ENCODE data around the gene CAMK1G.
A peak's percentile ranks its signal among the peaks of the same experiment; 100 is the strongest.

CAMK1G gene

DNA sequence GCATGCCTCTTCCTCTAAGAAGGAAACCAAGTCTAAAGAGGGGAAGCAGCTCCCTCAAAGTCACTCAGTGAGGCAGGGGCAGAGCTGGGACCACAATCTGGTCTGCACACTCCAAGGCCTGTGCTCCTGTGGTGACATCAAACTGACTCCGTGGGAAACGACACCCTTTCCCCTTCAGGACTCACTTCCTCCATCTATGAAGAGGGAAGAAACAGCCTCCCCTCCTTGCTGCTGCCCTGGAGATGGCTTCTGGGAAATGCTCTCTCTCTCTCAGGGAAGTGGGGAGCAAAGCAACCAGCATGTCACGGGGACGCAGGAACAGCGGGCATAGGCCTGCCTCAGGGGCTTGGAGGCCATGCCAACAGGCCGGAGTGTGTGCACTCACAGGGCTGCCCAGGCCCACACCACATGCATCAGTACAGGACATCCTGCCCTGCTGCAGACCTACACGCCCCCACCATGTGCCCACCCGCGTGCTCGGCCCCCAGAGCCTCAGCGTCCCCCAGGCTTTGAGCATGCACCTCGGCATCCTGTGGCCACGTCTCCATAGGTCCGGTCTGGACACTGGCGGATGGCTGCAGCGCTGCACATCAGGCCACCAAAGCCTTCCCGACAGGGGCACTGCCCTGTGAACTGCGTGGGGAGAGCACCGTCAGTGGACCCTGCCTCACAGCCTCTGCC, 43.0 kb downstream of the CAMK1G start:
- H3K4me3 ChIP-seq (replicated peaks; ENCODE audit: insufficient read depth, low read length) = no peak overlapping the region
- H3K27me3 ChIP-seq (ENCODE audit: insufficient read depth, poor library complexity, severe bottlenecking) = no peaks in the 10 kb centered on the region
- no peak for DNase-seq (ENCODE audit: low read depth in 1 of 2, low spot score in 1 of 2)
- no peak for TF ChIP-seq SPI1 (IDR thresholded peaks at IDR 0.05; ENCODE audit: borderline replicate concordance, low read depth)
- TF ChIP-seq, protein P1, sequence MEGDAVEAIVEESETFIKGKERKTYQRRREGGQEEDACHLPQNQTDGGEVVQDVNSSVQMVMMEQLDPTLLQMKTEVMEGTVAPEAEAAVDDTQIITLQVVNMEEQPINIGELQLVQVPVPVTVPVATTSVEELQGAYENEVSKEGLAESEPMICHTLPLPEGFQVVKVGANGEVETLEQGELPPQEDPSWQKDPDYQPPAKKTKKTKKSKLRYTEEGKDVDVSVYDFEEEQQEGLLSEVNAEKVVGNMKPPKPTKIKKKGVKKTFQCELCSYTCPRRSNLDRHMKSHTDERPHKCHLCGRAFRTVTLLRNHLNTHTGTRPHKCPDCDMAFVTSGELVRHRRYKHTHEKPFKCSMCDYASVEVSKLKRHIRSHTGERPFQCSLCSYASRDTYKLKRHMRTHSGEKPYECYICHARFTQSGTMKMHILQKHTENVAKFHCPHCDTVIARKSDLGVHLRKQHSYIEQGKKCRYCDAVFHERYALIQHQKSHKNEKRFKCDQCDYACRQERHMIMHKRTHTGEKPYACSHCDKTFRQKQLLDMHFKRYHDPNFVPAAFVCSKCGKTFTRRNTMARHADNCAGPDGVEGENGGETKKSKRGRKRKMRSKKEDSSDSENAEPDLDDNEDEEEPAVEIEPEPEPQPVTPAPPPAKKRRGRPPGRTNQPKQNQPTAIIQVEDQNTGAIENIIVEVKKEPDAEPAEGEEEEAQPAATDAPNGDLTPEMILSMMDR (IDR thresholded peaks at IDR 0.05; ENCODE audit: insufficient read depth, low read length) = no peak
- no peak for TF ChIP-seq POLR2AphosphoS5 (IDR thresholded peaks at IDR 0.05; ENCODE audit: low read depth)
- TF ChIP-seq, protein P2, sequence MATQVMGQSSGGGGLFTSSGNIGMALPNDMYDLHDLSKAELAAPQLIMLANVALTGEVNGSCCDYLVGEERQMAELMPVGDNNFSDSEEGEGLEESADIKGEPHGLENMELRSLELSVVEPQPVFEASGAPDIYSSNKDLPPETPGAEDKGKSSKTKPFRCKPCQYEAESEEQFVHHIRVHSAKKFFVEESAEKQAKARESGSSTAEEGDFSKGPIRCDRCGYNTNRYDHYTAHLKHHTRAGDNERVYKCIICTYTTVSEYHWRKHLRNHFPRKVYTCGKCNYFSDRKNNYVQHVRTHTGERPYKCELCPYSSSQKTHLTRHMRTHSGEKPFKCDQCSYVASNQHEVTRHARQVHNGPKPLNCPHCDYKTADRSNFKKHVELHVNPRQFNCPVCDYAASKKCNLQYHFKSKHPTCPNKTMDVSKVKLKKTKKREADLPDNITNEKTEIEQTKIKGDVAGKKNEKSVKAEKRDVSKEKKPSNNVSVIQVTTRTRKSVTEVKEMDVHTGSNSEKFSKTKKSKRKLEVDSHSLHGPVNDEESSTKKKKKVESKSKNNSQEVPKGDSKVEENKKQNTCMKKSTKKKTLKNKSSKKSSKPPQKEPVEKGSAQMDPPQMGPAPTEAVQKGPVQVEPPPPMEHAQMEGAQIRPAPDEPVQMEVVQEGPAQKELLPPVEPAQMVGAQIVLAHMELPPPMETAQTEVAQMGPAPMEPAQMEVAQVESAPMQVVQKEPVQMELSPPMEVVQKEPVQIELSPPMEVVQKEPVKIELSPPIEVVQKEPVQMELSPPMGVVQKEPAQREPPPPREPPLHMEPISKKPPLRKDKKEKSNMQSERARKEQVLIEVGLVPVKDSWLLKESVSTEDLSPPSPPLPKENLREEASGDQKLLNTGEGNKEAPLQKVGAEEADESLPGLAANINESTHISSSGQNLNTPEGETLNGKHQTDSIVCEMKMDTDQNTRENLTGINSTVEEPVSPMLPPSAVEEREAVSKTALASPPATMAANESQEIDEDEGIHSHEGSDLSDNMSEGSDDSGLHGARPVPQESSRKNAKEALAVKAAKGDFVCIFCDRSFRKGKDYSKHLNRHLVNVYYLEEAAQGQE (IDR thresholded peaks at IDR 0.05; ENCODE audit: insufficient replicate concordance, low read depth) = no peak
- TF ChIP-seq GABPA (IDR thresholded peaks at IDR 0.05; ENCODE audit: low read depth) = no peak
- no peak overlapping the region for H3K27ac ChIP-seq (replicated peaks)

DNA sequence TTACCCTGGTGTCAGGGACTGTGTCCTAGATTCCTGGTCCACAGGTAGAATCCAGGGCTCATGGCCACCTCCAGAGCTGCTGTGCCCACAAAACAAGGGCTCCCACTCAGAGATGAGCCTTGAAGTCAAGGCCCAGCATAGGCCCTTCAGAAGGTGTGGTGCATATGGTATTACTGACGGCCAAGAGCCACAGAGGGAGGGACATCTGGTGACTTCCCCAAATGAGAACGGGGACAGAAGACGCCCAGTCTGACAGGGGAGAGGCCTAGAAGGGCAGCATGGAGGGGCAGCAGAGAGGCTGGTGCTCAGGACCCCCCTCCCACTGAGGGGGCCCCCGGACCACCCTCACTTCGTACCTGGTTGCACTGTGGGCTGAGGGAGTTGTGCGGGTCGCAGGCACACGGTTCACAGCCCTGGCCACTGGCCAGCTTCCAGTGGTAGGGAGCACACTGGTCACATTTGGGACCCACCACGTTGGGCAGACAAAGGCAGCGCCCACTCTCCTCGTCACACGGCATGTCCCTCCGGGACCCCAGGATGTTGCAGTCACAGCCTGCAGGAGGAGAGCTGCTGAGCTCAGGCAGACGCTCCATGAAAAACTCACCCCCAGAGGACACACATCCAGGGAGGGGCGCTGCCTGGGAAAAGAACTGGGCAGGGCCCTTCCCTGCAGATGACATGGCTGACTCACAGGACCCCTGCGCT, 43.7 kb downstream of the CAMK1G start:
- no peaks in the 10 kb centered on the region for H3K27me3 ChIP-seq (ENCODE audit: insufficient read depth, poor library complexity, severe bottlenecking)
- TF ChIP-seq GABPA (IDR thresholded peaks at IDR 0.05; ENCODE audit: low read depth) = no peak
- TF ChIP-seq SPI1 (IDR thresholded peaks at IDR 0.05; ENCODE audit: borderline replicate concordance, low read depth) = peak; percentile 65; the same call in 1 of the 2 replicates
- no peak overlapping the region for H3K4me3 ChIP-seq (replicated peaks; ENCODE audit: insufficient read depth, low read length)
- H3K27ac ChIP-seq (replicated peaks) = no peak overlapping the region
- DNase-seq (ENCODE audit: low read depth in 1 of 2, low spot score in 1 of 2) = peak in 1 of 2 experiments; percentile 47

DNA sequence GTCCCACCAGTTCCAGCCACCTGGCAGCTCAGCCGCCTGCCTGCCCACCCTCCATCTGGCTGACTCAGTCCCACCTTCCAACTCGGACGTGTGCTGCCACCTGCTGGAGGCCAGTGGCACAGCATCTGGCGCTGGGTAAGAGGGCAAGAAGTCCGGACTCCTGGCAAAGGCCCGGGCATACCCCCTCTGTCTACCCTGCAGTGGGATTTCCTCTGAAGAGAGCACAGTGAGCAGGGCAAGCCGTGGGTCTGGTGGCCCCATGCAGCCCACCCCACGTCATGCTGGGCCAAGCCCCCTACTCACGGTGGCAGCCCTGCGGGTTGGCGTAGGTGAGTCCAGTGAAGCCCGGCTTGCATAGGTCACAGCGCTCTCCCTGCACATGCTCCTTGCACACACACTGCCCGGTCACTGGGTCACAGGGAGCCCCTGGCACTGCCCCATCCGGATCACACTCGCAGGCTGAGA, 44.2 kb downstream of the CAMK1G start:
- TF ChIP-seq, protein P1 (IDR thresholded peaks at IDR 0.05; ENCODE audit: insufficient read depth, low read length) = peak; percentile 90
- no peak for TF ChIP-seq GABPA (IDR thresholded peaks at IDR 0.05; ENCODE audit: low read depth)
- peak in 1 of 2 experiments; percentile 60 for DNase-seq (ENCODE audit: low read depth in 1 of 2, low spot score in 1 of 2)
- Histone ChIP-seq H3K27ac (replicated peaks) (no peak overlapping the region), H3K4me3 (replicated peaks; ENCODE audit: insufficient read depth, low read length) (no peak overlapping the region), H3K27me3 (ENCODE audit: insufficient read depth, poor library complexity, severe bottlenecking) (no peaks in the 10 kb centered on the region)

DNA sequence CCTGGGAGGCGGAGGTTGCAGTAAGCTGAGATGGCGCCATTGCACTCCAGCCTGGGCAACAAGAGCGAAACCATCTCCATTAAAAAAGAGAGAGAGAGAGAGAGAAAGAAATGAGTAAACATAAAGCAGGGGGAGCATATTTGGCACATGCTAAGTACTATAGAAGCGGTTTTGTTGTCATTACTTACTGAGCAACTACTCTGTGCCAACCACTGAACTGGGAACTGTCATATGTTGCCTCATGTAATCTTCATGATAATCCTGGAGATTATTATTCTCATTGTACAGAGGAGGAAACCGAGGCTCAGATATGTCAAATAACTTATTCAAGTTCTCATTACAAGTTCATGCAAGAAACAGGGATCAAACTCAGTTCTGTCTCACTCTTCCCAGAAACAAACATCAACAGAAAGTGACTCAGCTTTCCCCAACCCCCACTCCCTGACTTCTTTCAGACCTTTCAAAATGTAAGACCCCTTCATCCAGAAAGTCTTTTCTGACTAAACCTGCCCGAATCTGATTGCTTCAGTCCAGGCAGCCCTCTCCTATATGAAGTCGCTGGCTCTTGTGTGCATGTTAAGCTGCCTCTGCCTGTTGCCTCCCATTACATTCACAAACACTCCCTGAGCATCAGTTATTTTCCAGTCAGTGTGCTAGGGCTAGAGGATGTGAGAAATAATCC, 45.2 kb downstream of the CAMK1G start:
- Histone ChIP-seq H3K27ac (replicated peaks) (no peak overlapping the region), H3K4me3 (replicated peaks; ENCODE audit: insufficient read depth, low read length) (no peak overlapping the region), H3K27me3 (ENCODE audit: insufficient read depth, poor library complexity, severe bottlenecking) (no peaks in the 10 kb centered on the region)
- no peak for TF ChIP-seq GABPA (IDR thresholded peaks at IDR 0.05; ENCODE audit: low read depth)
- no peak for TF ChIP-seq POLR2AphosphoS5 (IDR thresholded peaks at IDR 0.05; ENCODE audit: low read depth)
- no peak for TF ChIP-seq SPI1 (IDR thresholded peaks at IDR 0.05; ENCODE audit: borderline replicate concordance, low read depth)
- TF ChIP-seq, protein P1 (IDR thresholded peaks at IDR 0.05; ENCODE audit: insufficient read depth, low read length) = no peak
- TF ChIP-seq, protein P2 (IDR thresholded peaks at IDR 0.05; ENCODE audit: insufficient replicate concordance, low read depth) = no peak
- DNase-seq (ENCODE audit: low read depth in 1 of 2, low spot score in 1 of 2) = no peak

All from HL-60 (cell line).